HEK293 (cell line): Measurements from ENCODE around the gene SUOX.

Experiments
- CTCF ChIA-PET: fragments of 350-600 bp; formaldehyde crosslinking; extraction: SDS; loops from one replicate; lab custom pipeline; 2021; ENCODE audit warnings: antibody characterized with exemption; lab: Yijun Ruan, JAX
- POLR2A ChIA-PET: fragments of 300-600 bp; formaldehyde crosslinking; extraction: SDS; loops from one replicate; lab custom pipeline; 2020; ENCODE audit warnings: antibody characterized with exemption, inconsistent platforms; lab: Yijun Ruan, JAX
- H3K27ac ChIP-seq: fragments of 200-500 bp; sonication (Bioruptor generic); 2 replicates; pipeline ENCODE4 v1.5.1; 2014; ENCODE audit warnings: low read depth, low read length, control low read depth, inconsistent platforms; ENCODE audit errors: extremely low read depth
- H3K36me3 ChIP-seq, 2 experiments: fragments of 200-500 bp in 1 of 2; sonication (Bioruptor generic) in 1 of 2; 1 replicate in 1 of 2; 2 replicates in 1 of 2; pipeline ENCODE4 v1.5.1; 2014 to 2017; ENCODE audit warnings: inconsistent platforms in 2 of 2, low read length in 2 of 2; ENCODE audit not compliant: control insufficient read depth in 2 of 2, insufficient read depth in 1 of 2
- H3K4me1 ChIP-seq: fragments of 200-500 bp; sonication (Bioruptor generic); 2 replicates; pipeline ENCODE4 v1.5.1; 2014; ENCODE audit warnings: mild to moderate bottlenecking, low read length, inconsistent platforms; ENCODE audit not compliant: control insufficient read depth, insufficient read depth
- H3K4me3 ChIP-seq: 2 replicates; pipeline ENCODE4 v1.5.1; 2011; ENCODE audit warnings: low read depth, mild to moderate bottlenecking, control low read depth, low read length, moderate library complexity
- H3K9me3 ChIP-seq: fragments of 200-500 bp; sonication (Bioruptor generic); 2 replicates; pipeline ENCODE4 v1.5.1; 2014; ENCODE audit warnings: low read depth, low read length, inconsistent platforms; ENCODE audit not compliant: control insufficient read depth, insufficient read depth
- GLIS2 ChIP-seq: fragments of 450-650 bp; formaldehyde crosslinking; IDR thresholded peaks from 2 replicates; pipeline ENCODE4 v1.5.1; 2016; ENCODE audit warnings: missing biosample characterization, missing genetic modification characterization
- HOXC10 ChIP-seq: sonication (generic); formaldehyde crosslinking; IDR thresholded peaks from 2 replicates; pipeline ENCODE4 v1.8.1; 2023; ENCODE audit warnings: mild to moderate bottlenecking, missing genetic modification reagents
- KLF10 ChIP-seq: fragments of 450-650 bp; IDR thresholded peaks from 2 replicates; pipeline ENCODE4 v1.5.1; 2018; ENCODE audit warnings: missing biosample characterization, mild to moderate bottlenecking, missing genetic modification characterization
- SP2 ChIP-seq: fragments of 450-650 bp; formaldehyde crosslinking; IDR thresholded peaks from 2 replicates; pipeline ENCODE4 v1.5.1; 2016; ENCODE audit warnings: missing biosample characterization, missing genetic modification characterization
- SP7 ChIP-seq: fragments of 450-650 bp; formaldehyde crosslinking; IDR thresholded peaks from 2 replicates; pipeline ENCODE4 v1.5.1; 2016; ENCODE audit warnings: missing biosample characterization, missing genetic modification characterization
- TCF7L2 ChIP-seq: IDR thresholded peaks from 2 replicates; pipeline ENCODE4 v1.6.1; 2011; ENCODE audit warnings: low read depth, mild to moderate bottlenecking, inconsistent platforms, low read length, moderate library complexity, borderline replicate concordance
- YY2 ChIP-seq: fragments of 450-650 bp; formaldehyde crosslinking; IDR thresholded peaks from 2 replicates; pipeline ENCODE4 v1.5.1; 2016; ENCODE audit warnings: missing biosample characterization, missing genetic modification characterization
- ZBTB20 ChIP-seq: fragments of 450-650 bp; formaldehyde crosslinking; IDR thresholded peaks from 2 replicates; pipeline ENCODE4 v1.5.1; 2016; ENCODE audit warnings: missing biosample characterization, missing genetic modification characterization
- ZEB2 ChIP-seq: fragments of 450-650 bp; formaldehyde crosslinking; IDR thresholded peaks from 2 replicates; pipeline ENCODE4 v1.5.1; 2016; ENCODE audit warnings: missing biosample characterization, missing genetic modification characterization
- ZFP3 ChIP-seq: fragments of 450-650 bp; formaldehyde crosslinking; IDR thresholded peaks from 2 replicates; pipeline ENCODE4 v1.5.1; 2016; ENCODE audit warnings: low read depth, missing biosample characterization, missing genetic modification characterization
- ZNF324 ChIP-seq: fragments of 450-650 bp; formaldehyde crosslinking; IDR thresholded peaks from 2 replicates; pipeline ENCODE4 v1.5.1; 2016; ENCODE audit warnings: missing biosample characterization, missing genetic modification characterization
- ZNF514 ChIP-seq: fragments of 450-650 bp; formaldehyde crosslinking; IDR thresholded peaks from 2 replicates; pipeline ENCODE4 v1.5.1; 2016; ENCODE audit warnings: missing biosample characterization, missing genetic modification characterization
- ZNF558 ChIP-seq: fragments of 450-650 bp; formaldehyde crosslinking; IDR thresholded peaks from 2 replicates; pipeline ENCODE4 v1.5.1; 2016; ENCODE audit warnings: missing biosample characterization, missing genetic modification characterization
- ZNF621 ChIP-seq: fragments of 450-650 bp; formaldehyde crosslinking; IDR thresholded peaks from 2 replicates; pipeline ENCODE4 v1.5.1; 2017; ENCODE audit warnings: missing biosample characterization, missing genetic modification characterization
- ZNF654 ChIP-seq: fragments of 450-650 bp; formaldehyde crosslinking; IDR thresholded peaks from 2 replicates; pipeline ENCODE4 v1.5.1; 2016; ENCODE audit warnings: low read depth, missing biosample characterization, missing genetic modification characterization
- ZNF76 ChIP-seq: fragments of 450-650 bp; formaldehyde crosslinking; IDR thresholded peaks from 2 replicates; pipeline ENCODE4; 2016; ENCODE audit warnings: low read depth, missing biosample characterization, missing genetic modification characterization, borderline replicate concordance
- ZNF768 ChIP-seq: fragments of 450-650 bp; formaldehyde crosslinking; IDR thresholded peaks from 2 replicates; pipeline ENCODE4 v1.5.1; 2018; ENCODE audit warnings: missing biosample characterization, mild to moderate bottlenecking, missing genetic modification characterization
- ZNF843 ChIP-seq: fragments of 450-650 bp; formaldehyde crosslinking; IDR thresholded peaks from 2 replicates; pipeline ENCODE4 v1.5.1; 2016; ENCODE audit warnings: missing biosample characterization, missing genetic modification characterization
- TF ChIP-seq, protein P1 (sequence below): fragments of 450-650 bp; formaldehyde crosslinking; IDR thresholded peaks from 2 replicates; pipeline ENCODE4 v1.5.1; 2017; ENCODE audit warnings: missing biosample characterization, missing genetic modification characterization
- TF ChIP-seq, protein P2 (sequence below): fragments of 450-650 bp; formaldehyde crosslinking; IDR thresholded peaks from 2 replicates; pipeline ENCODE4 v1.5.1; 2016; ENCODE audit warnings: missing biosample characterization, missing genetic modification characterization
- TF ChIP-seq, protein P3 (sequence below): fragments of 450-650 bp; formaldehyde crosslinking; IDR thresholded peaks from 2 replicates; pipeline ENCODE4 v1.5.1; 2016; ENCODE audit warnings: missing biosample characterization, missing genetic modification characterization
- TF ChIP-seq, protein P4 (sequence below): fragments of 450-650 bp; formaldehyde crosslinking; IDR thresholded peaks from 2 replicates; pipeline ENCODE4 v1.5.0; 2017; ENCODE audit warnings: missing biosample characterization, missing genetic modification characterization, borderline replicate concordance
- TF ChIP-seq, protein P5 (sequence below): fragments of 450-650 bp; formaldehyde crosslinking; IDR thresholded peaks from 2 replicates; pipeline ENCODE4 v1.5.1; 2016; ENCODE audit warnings: missing biosample characterization, missing genetic modification characterization, borderline replicate concordance
- TF ChIP-seq, protein P6 (sequence below): fragments of 450-650 bp; formaldehyde crosslinking; optimal IDR thresholded peaks from 2 replicates; pipeline ENCODE3; 2016; ENCODE audit warnings: missing biosample characterization, mild to moderate bottlenecking, missing genetic modification characterization

The SUOX gene

DNA sequence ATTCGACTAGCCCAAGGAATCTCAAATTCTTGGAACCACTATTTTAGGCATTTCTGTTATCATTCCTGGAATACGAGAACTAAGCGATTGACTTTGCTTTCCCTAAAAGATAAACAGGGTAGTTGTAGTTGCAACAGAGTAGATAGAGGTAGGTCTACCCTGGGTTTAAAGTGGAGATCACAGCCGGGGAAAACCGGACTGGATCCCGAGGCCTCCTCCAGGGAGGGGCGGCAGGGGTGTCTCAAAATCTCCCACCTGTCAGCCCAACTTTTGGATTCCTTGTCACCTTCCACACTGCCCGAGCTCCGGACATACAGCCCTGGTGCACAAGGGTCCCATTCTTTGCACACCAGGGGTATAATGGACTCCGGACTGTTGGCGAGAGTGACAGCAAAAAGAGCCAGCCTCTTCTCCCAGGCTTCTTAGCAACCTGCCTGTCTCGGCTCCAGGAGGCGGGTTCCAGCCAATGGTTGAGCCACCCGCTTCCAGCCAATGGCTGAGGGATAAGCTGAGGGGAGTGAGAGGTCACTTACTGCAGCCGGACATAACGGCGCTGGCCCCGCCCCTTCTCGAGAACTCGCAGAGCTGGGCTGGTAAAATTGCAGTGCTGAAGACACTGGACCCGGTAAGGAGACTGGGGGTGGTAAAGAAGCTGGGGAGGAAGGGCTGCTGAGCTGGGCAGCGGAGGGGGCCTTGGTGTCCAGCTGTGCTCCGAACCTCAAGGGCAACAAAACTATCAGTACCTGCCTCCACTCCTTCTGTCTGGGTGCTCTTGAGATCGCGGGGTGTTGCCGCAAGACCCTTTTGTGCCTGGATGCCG is at the start of gene SUOX (continued):
- TF ChIP-seq ZNF324 (tag by site-specific recombination), result no peak
- TF ChIP-seq, protein P1, sequence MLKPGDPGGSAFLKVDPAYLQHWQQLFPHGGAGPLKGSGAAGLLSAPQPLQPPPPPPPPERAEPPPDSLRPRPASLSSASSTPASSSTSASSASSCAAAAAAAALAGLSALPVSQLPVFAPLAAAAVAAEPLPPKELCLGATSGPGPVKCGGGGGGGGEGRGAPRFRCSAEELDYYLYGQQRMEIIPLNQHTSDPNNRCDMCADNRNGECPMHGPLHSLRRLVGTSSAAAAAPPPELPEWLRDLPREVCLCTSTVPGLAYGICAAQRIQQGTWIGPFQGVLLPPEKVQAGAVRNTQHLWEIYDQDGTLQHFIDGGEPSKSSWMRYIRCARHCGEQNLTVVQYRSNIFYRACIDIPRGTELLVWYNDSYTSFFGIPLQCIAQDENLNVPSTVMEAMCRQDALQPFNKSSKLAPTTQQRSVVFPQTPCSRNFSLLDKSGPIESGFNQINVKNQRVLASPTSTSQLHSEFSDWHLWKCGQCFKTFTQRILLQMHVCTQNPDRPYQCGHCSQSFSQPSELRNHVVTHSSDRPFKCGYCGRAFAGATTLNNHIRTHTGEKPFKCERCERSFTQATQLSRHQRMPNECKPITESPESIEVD (tag by site-specific recombination), result no peak
- TF ChIP-seq ZNF621 (tag by site-specific recombination), result no peak
- TF ChIP-seq ZEB2, result no peak
- no peak for TF ChIP-seq TCF7L2
- TF ChIP-seq, protein P2, sequence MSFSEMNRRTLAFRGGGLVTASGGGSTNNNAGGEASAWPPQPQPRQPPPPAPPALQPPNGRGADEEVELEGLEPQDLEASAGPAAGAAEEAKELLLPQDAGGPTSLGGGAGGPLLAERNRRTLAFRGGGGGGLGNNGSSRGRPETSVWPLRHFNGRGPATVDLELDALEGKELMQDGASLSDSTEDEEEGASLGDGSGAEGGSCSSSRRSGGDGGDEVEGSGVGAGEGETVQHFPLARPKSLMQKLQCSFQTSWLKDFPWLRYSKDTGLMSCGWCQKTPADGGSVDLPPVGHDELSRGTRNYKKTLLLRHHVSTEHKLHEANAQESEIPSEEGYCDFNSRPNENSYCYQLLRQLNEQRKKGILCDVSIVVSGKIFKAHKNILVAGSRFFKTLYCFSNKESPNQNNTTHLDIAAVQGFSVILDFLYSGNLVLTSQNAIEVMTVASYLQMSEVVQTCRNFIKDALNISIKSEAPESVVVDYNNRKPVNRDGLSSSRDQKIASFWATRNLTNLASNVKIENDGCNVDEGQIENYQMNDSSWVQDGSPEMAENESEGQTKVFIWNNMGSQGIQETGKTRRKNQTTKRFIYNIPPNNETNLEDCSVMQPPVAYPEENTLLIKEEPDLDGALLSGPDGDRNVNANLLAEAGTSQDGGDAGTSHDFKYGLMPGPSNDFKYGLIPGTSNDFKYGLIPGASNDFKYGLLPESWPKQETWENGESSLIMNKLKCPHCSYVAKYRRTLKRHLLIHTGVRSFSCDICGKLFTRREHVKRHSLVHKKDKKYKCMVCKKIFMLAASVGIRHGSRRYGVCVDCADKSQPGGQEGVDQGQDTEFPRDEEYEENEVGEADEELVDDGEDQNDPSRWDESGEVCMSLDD (tag by site-specific recombination), result no peak
- 0 out of 2 replicates have a peak, but pooled peaks have one; percentile 8 for TF ChIP-seq ZNF76
- TF ChIP-seq, protein P3, sequence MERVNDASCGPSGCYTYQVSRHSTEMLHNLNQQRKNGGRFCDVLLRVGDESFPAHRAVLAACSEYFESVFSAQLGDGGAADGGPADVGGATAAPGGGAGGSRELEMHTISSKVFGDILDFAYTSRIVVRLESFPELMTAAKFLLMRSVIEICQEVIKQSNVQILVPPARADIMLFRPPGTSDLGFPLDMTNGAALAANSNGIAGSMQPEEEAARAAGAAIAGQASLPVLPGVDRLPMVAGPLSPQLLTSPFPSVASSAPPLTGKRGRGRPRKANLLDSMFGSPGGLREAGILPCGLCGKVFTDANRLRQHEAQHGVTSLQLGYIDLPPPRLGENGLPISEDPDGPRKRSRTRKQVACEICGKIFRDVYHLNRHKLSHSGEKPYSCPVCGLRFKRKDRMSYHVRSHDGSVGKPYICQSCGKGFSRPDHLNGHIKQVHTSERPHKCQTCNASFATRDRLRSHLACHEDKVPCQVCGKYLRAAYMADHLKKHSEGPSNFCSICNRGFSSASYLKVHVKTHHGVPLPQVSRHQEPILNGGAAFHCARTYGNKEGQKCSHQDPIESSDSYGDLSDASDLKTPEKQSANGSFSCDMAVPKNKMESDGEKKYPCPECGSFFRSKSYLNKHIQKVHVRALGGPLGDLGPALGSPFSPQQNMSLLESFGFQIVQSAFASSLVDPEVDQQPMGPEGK, result peak; percentile 53; the same call in 1 of the 2 replicates
- TF ChIP-seq SP2 (tag by site-specific recombination), result peak; percentile 92
- TF ChIP-seq GLIS2 (tag by site-specific recombination), result 0 out of 2 replicates have a peak, but pooled peaks have one; percentile 30
- TF ChIP-seq, protein P4, sequence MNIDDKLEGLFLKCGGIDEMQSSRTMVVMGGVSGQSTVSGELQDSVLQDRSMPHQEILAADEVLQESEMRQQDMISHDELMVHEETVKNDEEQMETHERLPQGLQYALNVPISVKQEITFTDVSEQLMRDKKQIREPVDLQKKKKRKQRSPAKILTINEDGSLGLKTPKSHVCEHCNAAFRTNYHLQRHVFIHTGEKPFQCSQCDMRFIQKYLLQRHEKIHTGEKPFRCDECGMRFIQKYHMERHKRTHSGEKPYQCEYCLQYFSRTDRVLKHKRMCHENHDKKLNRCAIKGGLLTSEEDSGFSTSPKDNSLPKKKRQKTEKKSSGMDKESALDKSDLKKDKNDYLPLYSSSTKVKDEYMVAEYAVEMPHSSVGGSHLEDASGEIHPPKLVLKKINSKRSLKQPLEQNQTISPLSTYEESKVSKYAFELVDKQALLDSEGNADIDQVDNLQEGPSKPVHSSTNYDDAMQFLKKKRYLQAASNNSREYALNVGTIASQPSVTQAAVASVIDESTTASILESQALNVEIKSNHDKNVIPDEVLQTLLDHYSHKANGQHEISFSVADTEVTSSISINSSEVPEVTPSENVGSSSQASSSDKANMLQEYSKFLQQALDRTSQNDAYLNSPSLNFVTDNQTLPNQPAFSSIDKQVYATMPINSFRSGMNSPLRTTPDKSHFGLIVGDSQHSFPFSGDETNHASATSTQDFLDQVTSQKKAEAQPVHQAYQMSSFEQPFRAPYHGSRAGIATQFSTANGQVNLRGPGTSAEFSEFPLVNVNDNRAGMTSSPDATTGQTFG (tag by site-specific recombination), result no peak
- no peak for TF ChIP-seq ZNF558
- 0 out of 2 replicates have a peak, but pooled peaks have one; percentile 17 for TF ChIP-seq SP7 (tag by site-specific recombination)

DNA sequence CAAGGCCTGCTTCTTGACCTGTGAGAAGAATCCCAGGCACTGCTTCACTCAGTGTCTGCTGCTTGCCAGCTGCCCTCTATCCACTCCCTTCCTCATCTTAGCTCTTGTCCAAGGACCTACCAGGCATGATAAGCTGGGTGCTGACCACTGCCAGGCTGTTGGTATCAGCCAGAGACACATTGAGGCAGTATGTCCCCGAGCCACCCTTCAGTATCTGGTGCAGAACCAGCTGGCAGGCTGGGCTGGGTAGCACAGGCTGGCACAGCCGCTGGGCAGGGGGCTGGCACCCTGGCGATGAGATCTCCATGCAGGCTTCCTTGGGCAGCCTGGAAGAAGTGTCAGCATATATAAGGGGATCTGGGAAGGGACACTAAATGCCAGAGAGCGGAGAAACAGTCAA is 41.7 kb upstream of the SUOX start:
- H3K4me1 ChIP-seq, result no peaks in the 10 kb centered on the region
- no peak overlapping the region for H3K27ac ChIP-seq
- ChIA-PET CTCF (interaction anchor here (0.5 to 4.5 kb wide), 6 partner anchors 11 to 205 kb away, joined by 3 to 21 read pairs (median 4); partner anchors contain the start of gene RAB5B), POLR2A (interaction anchor here (5.7 kb wide), 1 partner anchor 19 kb away, joined by 22 read pairs; the partner anchor contains the start of gene RAB5B)
- H3K36me3 ChIP-seq, result no peaks in the 10 kb centered on the region
- H3K4me3 ChIP-seq, result no peak overlapping the region
- no peaks in the 10 kb centered on the region for H3K9me3 ChIP-seq
- TF ChIP-seq, protein P5, sequence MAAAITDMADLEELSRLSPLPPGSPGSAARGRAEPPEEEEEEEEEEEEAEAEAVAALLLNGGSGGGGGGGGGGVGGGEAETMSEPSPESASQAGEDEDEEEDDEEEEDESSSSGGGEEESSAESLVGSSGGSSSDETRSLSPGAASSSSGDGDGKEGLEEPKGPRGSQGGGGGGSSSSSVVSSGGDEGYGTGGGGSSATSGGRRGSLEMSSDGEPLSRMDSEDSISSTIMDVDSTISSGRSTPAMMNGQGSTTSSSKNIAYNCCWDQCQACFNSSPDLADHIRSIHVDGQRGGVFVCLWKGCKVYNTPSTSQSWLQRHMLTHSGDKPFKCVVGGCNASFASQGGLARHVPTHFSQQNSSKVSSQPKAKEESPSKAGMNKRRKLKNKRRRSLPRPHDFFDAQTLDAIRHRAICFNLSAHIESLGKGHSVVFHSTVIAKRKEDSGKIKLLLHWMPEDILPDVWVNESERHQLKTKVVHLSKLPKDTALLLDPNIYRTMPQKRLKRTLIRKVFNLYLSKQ (tag by site-specific recombination), result no peak
- no peak for TF ChIP-seq ZNF514 (tag by site-specific recombination)
- TF ChIP-seq ZNF654, result no peak
- TF ChIP-seq ZNF768 (tag by site-specific recombination), result no peak
- TF ChIP-seq ZFP3 (tag by site-specific recombination), result no peak
- TF ChIP-seq KLF10 (tag by site-specific recombination), result no peak
- no peak for TF ChIP-seq ZBTB20
- no peak for TF ChIP-seq YY2 (tag by site-specific recombination)
- TF ChIP-seq, protein P6, sequence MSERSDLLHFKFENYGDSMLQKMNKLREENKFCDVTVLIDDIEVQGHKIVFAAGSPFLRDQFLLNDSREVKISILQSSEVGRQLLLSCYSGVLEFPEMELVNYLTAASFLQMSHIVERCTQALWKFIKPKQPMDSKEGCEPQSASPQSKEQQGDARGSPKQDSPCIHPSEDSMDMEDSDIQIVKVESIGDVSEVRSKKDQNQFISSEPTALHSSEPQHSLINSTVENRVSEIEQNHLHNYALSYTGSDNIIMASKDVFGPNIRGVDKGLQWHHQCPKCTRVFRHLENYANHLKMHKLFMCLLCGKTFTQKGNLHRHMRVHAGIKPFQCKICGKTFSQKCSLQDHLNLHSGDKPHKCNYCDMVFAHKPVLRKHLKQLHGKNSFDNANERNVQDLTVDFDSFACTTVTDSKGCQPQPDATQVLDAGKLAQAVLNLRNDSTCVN (tag by site-specific recombination), result no peak
- TF ChIP-seq HOXC10 (CRISPR knock-in tag), result no peak
- no peak for TF ChIP-seq ZNF843
